K562 (cell line): Measurements from ENCODE around the gene CSNK1D. TPM values are rescaled to one million over a fixed set of nuclear protein-coding genes. Genes with fewer than 3 reads are reported as not detected.

ENCODE experiments used
- ATAC-seq: fragments of 200-7000 bp; cut with Tn5 transposase; 3 replicates; pipeline ENCODE4 v1.9.1; 2020; ENCODE audit warnings: moderate library complexity
- BruUV-seq: library from RNA; stranded (reverse); fragments of 400-500 nt; replicated peaks from 2 replicates; lab custom pipeline; 2021; lab: Mats Ljungman, UMichigan
- CTCF ChIA-PET: fragments of 300-600 bp; formaldehyde crosslinking; extraction: SDS; loops from one replicate; lab custom pipeline; 2021; ENCODE audit warnings: low intra/inter-chr PET ratio; lab: Yijun Ruan, JAX
- POLR2A ChIA-PET: fragments of 300-600, 350-650 bp; sonication (Branson Sonifier 250); formaldehyde crosslinking; extraction: SDS; loops from one replicate; lab custom pipeline; 2021; ENCODE audit warnings: antibody characterized with exemption, inconsistent platforms; lab: Yijun Ruan, JAX
- DNase-seq, 4 experiments: peaks; one replicate each; pipeline versions ENCODE4 v3.0.0 to v3.0.0-alpha.2; 2011 to 2018; ENCODE audit warnings: low spot score in 3 of 4, mixed read lengths in 3 of 4; ENCODE audit errors: extremely low read depth in 1 of 4
- FAIRE-seq: peaks from 2 replicates; lab custom pipeline; 2011; peaks lifted over from hg19 to GRCh38; lab: Jason Lieb, UNC
- H2AFZ ChIP-seq: 2 replicates; pipeline ENCODE4 v1.6.0; 2011; ENCODE audit warnings: low read depth, low read length, control low read depth, inconsistent platforms
- H3K27ac ChIP-seq: fragments of 200-600 bp; 3 replicates; pipeline ENCODE4 v1.8.0; 2011; ENCODE audit warnings: low read depth, mild to moderate bottlenecking, control low read depth, inconsistent platforms, low read length, moderate library complexity, mixed read lengths; ENCODE audit errors: extremely low read depth
- H3K27me3 ChIP-seq, 2 experiments: fragments of 300-600 bp in 1 of 2; 2 replicates in 1 of 2; 3 replicates in 1 of 2; pipeline versions ENCODE4 v1.6.0 to v1.8.0; 2011; ENCODE audit warnings: inconsistent platforms in 2 of 2, low read length in 2 of 2, mild to moderate bottlenecking in 1 of 2, mixed read lengths in 1 of 2, moderate library complexity in 1 of 2; ENCODE audit not compliant: control insufficient read depth in 2 of 2, insufficient read depth in 2 of 2
- H3K36me3 ChIP-seq: fragments of 300-600 bp; 3 replicates; pipeline ENCODE4 v1.8.0; 2011; ENCODE audit warnings: mild to moderate bottlenecking, low read length, inconsistent platforms; ENCODE audit not compliant: control insufficient read depth, insufficient read depth
- H3K4me1 ChIP-seq, 2 experiments: fragments of 200-600 bp in 1 of 2; replicated peaks in 1 of 2; 2 replicates in 1 of 2; 3 replicates in 1 of 2; pipeline versions ENCODE4 v1.5.1 to v1.8.0; 2011; ENCODE audit warnings: inconsistent platforms in 2 of 2, low read length in 2 of 2, mild to moderate bottlenecking in 1 of 2, mixed read lengths in 1 of 2, moderate library complexity in 1 of 2; ENCODE audit not compliant: control insufficient read depth in 2 of 2, insufficient read depth in 2 of 2
- H3K4me2 ChIP-seq: 2 replicates; pipeline ENCODE4 v1.6.1; 2011; ENCODE audit warnings: low read length, control low read depth, inconsistent platforms, mixed read lengths; ENCODE audit not compliant: insufficient read depth
- H3K4me3 ChIP-seq: fragments of 200-600 bp; sonication (generic), shearing (Covaris generic); 2 replicates; pipeline ENCODE4 v1.5.1; 2016; ENCODE audit warnings: control low read depth, inconsistent platforms
- H3K79me2 ChIP-seq: fragments of 200-600 bp; 3 replicates; pipeline ENCODE4 v1.8.0; 2011; ENCODE audit warnings: low read length, inconsistent platforms; ENCODE audit not compliant: control insufficient read depth, insufficient read depth
- H3K9ac ChIP-seq, 2 experiments: 2 replicates each; pipeline versions ENCODE4 v1.6.0 to v1.6.1; 2011; ENCODE audit warnings: low read depth in 2 of 2, low read length in 2 of 2, control low read depth in 1 of 2, inconsistent platforms in 1 of 2, mild to moderate bottlenecking in 1 of 2, mixed read lengths in 1 of 2; ENCODE audit not compliant: insufficient read depth in 1 of 2
- H3K9me1 ChIP-seq: one replicate; pipeline ENCODE4 v1.6.0; 2011; ENCODE audit warnings: inconsistent platforms, mild to moderate bottlenecking, low read length, moderate library complexity; ENCODE audit not compliant: control insufficient read depth, insufficient read depth
- H3K9me3 ChIP-seq: replicated peaks from 2 replicates; pipeline ENCODE4 v1.5.1; 2011; ENCODE audit warnings: low read depth, low read length, inconsistent platforms; ENCODE audit not compliant: control insufficient read depth, insufficient read depth
- H4K20me1 ChIP-seq: replicated peaks from 2 replicates; pipeline ENCODE4 v1.6.1; 2011; ENCODE audit warnings: low read length, inconsistent platforms, mixed read lengths; ENCODE audit not compliant: control insufficient read depth, insufficient read depth
- BCL6 ChIP-seq: fragments of 250-450 bp; sonication (Bioruptor Pico); IDR thresholded peaks from 2 replicates; pipeline ENCODE4 v1.4.0; 2020
- CCNT2 ChIP-seq: IDR thresholded peaks from 2 replicates; pipeline ENCODE4 v1.6.1; 2011; ENCODE audit warnings: borderline replicate concordance, low read depth, mild to moderate bottlenecking, moderate library complexity, mixed read lengths, low read length; ENCODE audit not compliant: insufficient read length; ENCODE audit errors: extremely low read depth
- EGR1 ChIP-seq: fragments of 450-650 bp; conservative IDR thresholded peaks from 2 replicates; pipeline ENCODE4 v1.6.1; 2017; ENCODE audit warnings: mild to moderate bottlenecking
- ERF ChIP-seq: fragments of 450-650 bp; formaldehyde crosslinking; IDR thresholded peaks from 2 replicates; pipeline ENCODE4 v1.4.0; 2020; ENCODE audit warnings: mild to moderate bottlenecking, mixed read lengths
- KDM5B ChIP-seq: fragments of 200-600 bp; sonication (generic); IDR thresholded peaks from 2 replicates; pipeline ENCODE4 v1.6.1; 2012; ENCODE audit warnings: low read depth, mild to moderate bottlenecking, moderate library complexity, low read length, control low read depth, inconsistent platforms; ENCODE audit not compliant: insufficient replicate concordance
- NR4A1 ChIP-seq, 2 experiments: fragments of 250-450 bp in 1 of 2; fragments of 450-650 bp in 1 of 2; sonication (Bioruptor Pico) in 1 of 2; IDR thresholded peaks; 2 replicates each; pipeline versions ENCODE4 v1.4.0 to v1.6.1; 2016 to 2020; ENCODE audit warnings: mild to moderate bottlenecking in 2 of 2, missing compliant biosample characterization in 1 of 2, missing genetic modification characterization in 1 of 2, moderate library complexity in 1 of 2
- PRPF4 ChIP-seq: fragments of 200-400 bp; formaldehyde crosslinking; IDR thresholded peaks from one replicate; pipeline ENCODE4 v1.6.1; 2017; ENCODE audit warnings: low read length, low read depth, mild to moderate bottlenecking; ENCODE audit not compliant: insufficient read depth, poor library complexity, severe bottlenecking
- TEAD1 ChIP-seq, 2 experiments: fragments of 450-650 bp in 1 of 2; sonication (generic) in 1 of 2; formaldehyde crosslinking; IDR thresholded peaks; 2 replicates each; pipeline versions ENCODE4 v1.4.0 to v1.8.0; 2020 to 2022; ENCODE audit warnings: mild to moderate bottlenecking in 2 of 2, missing genetic modification reagents in 1 of 2
- WHSC1 ChIP-seq: IDR thresholded peaks from one replicate; pipeline ENCODE4 v1.6.1; 2012; ENCODE audit warnings: low read length, control low read depth, inconsistent platforms
- ZBTB11 ChIP-seq, 3 experiments: fragments of 200-800 bp in 1 of 3; fragments of 250-450 bp in 1 of 3; fragments of 450-650 bp in 1 of 3; sonication (Bioruptor Pico) in 1 of 3; sonication (Bioruptor generic) in 1 of 3; formaldehyde crosslinking in 1 of 3; IDR thresholded peaks; 2 replicates each; pipeline versions ENCODE4 v1.6.1 to v1.8.0; 2016 to 2022; ENCODE audit warnings: mild to moderate bottlenecking in 2 of 3, missing genetic modification characterization in 2 of 3, missing compliant biosample characterization in 1 of 3, moderate library complexity in 1 of 3
- ZNF12 ChIP-seq: sonication (generic); formaldehyde crosslinking; IDR thresholded peaks from 2 replicates; pipeline ENCODE4 v1.4.0; 2020; ENCODE audit warnings: mild to moderate bottlenecking, missing genetic modification reagents
- ZNF511 ChIP-seq: sonication (generic); formaldehyde crosslinking; IDR thresholded peaks from 2 replicates; pipeline ENCODE4 v1.8.0; 2022; ENCODE audit warnings: mild to moderate bottlenecking, missing genetic modification reagents
- WGBS: fragments of 100-300 bp; shearing (Covaris generic); methylation state at CpG from one replicate; pipeline ENCODE4 v1.1.6; 2016; ENCODE audit warnings: low coverage, mixed read lengths; ENCODE audit not compliant: insufficient coverage; ENCODE audit errors: missing lambda C conversion rate; 5-methylcytosine and 5-hydroxymethylcytosine counted together
- in situ Hi-C: fragments of 300-500 bp; cut with MboI; formaldehyde crosslinking; loops from 4 replicates; pipeline ENCODE4 v1.15.0; 2018; ENCODE audit warnings: inconsistent platforms, mixed read lengths
- intact Hi-C: fragments of 100-400 bp; cut with micrococcal nuclease; formaldehyde crosslinking; loops from 2 replicates; pipeline ENCODE4 v1.14.2; 2022
- polyA plus RNA-seq, 8 experiments: library from polyadenylated mRNA; depleted of rRNA in 4 of 8; stranded (reverse) in 5 of 8; unstranded in 3 of 8; fragments of >200 nt; fragmentation: Nextera tagmentation in 2 of 8; fragmentation: Illumina TruSeq in 1 of 8; extraction: Ambion mirVana in 2 of 8; extraction: Trizol in 1 of 8; gene quantifications; 2 replicates each; pipeline versions ENCODE4 v1.2.1 to v1.2.3, GENCODE V29; 2011 to 2014; ENCODE audit warnings: inconsistent platforms in 1 of 8, missing spikeins in 1 of 8
- total RNA-seq, 7 experiments: library from RNA; depleted of rRNA in 6 of 7; stranded (reverse); fragments of >200 nt in 6 of 7; fragmentation: Illumina TruSeq in 2 of 7; extraction: Trizol in 2 of 7; gene quantifications; 2 replicates each; pipeline versions ENCODE4 v1.2.1 to v1.2.3, GENCODE V29; 2011 to 2021; ENCODE audit warnings: low replicate concordance in 1 of 7
- TF ChIP-seq, protein P1 (sequence below): fragments of 200-800 bp; sonication (Bioruptor generic); IDR thresholded peaks from 2 replicates; pipeline ENCODE4 v1.6.1; 2017; ENCODE audit warnings: missing genetic modification characterization, missing compliant biosample characterization

Gene CSNK1D
- total and polyA plus RNA-seq, 9 of the 15 experiments (the other 6 are each of a cell fraction or from before 2014, with no cell fraction given), result 6.5 to 133 (median 41.3) TPM

DNA sequence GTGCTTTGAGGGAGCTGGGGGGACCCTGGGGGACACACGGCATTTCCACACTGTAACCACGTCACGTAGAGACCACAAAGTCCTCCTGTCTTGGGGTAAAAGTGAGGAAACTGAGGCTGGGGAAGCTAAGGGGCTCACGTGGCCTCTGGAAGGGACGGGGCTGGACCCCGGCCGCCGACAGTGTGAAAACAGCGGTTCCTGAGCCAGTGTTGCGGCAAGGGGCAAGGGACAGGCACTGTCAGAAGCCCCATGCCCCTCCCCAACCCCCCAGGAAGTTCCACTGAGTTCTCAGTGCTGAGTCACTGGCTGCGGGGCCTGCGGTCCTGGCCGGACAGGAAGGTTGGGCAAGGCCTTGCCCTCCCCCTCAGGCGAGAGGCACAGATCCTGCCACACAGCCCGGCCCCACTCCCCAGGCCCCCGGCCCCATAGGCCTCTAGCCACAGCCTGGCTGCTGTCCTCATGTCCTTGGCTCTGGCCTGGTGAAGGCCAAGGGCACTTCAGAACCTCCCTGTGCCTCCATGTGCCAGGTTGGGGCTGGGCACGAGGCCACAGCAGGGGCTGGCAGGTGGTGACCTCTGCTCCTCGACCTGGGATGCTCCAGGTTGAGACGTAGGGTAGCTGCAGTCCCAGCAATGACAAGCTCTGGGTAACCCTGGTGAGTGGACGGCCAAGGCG lies 55.8 kb downstream of the CSNK1D start (continued):
- no peak for TF ChIP-seq EGR1
- TF ChIP-seq, all 486 proteins: peak for 61

DNA sequence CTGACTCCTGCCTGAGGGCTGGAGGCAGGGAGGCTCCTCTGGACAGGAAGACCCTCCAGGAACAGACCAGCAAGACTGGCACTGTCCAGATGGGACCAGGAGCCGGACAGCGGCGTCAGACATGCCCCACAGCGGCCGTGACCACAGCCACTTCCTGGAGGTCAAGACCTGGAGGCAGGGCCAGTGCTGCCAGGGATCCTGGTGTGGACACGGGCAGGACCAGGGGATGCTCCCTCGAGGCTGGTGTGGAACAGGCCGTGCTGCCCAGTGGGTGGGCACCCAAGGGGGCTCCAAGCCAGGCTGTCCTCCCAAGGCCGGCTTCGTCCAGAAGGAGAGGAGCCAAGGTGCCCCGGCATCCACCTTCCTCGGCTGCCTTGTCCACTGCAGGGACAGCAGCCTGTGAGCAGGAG lies 56.4 kb downstream of the CSNK1D start:
- Histone ChIP-seq H3K9me1 (no peaks in the 10 kb centered on the region), H3K79me2 (peaks cover 14% of the 10 kb centered on the region; the same call in 2 of the 3 replicates), H4K20me1 (no peaks in the 10 kb centered on the region), H3K27me3 (no peaks in the 10 kb centered on the region), H3K4me1 (peaks cover 43 to 77% of the 10 kb centered on the region in 2 experiments), H3K9me3 (no peaks in the 10 kb centered on the region), H3K4me2 (peak overlapping the region; percentile 30; the same call in 1 of the 2 replicates), H3K27ac (peak overlapping the region; percentile 98), H3K36me3 (no peaks in the 10 kb centered on the region), H2AFZ (peak overlapping the region; percentile 90), H3K4me3 (no peak overlapping the region), H3K9ac (peak overlapping the region; percentile 78 to 92)
- CTCF ChIA-PET, result no interaction called here
- POLR2A ChIA-PET, result no interaction called here
- in situ Hi-C loops (no loop called here), intact Hi-C loops (no loop called here)
- WGBS, result 74% methylated on average over 12 of the region's 12 CpGs
- DNase-seq, result no peak
- ATAC-seq, result no peak
- BruUV-seq, result no TSS peak
- FAIRE-seq, result peak; percentile 35
- TF ChIP-seq PRPF4 (no peak), ERF (0 out of 2 replicates have a peak, but pooled peaks have one; percentile 54), CCNT2 (no peak), ZBTB11 (CRISPR knock-in tag; IDR thresholded peaks at IDR 0.05) (peak in 1 of 3 experiments; percentile 32; a peak in 1 of 6 replicates), BCL6 (no peak), ZNF12 (CRISPR knock-in tag) (no peak), WHSC1 (no peak), TEAD1 (CRISPR knock-in tag; IDR thresholded peaks at IDR 0.05) (no peak), ZNF511 (CRISPR knock-in tag) (no peak), NR4A1 (CRISPR knock-in tag; IDR thresholded peaks at IDR 0.05) (no peak; the same call in 1 of the 2 replicates), NR4A1 (tag; IDR thresholded peaks at IDR 0.05) (peak; percentile 34; the same call in 1 of the 2 replicates), KDM5B (no peak)
- TF ChIP-seq, protein P1, sequence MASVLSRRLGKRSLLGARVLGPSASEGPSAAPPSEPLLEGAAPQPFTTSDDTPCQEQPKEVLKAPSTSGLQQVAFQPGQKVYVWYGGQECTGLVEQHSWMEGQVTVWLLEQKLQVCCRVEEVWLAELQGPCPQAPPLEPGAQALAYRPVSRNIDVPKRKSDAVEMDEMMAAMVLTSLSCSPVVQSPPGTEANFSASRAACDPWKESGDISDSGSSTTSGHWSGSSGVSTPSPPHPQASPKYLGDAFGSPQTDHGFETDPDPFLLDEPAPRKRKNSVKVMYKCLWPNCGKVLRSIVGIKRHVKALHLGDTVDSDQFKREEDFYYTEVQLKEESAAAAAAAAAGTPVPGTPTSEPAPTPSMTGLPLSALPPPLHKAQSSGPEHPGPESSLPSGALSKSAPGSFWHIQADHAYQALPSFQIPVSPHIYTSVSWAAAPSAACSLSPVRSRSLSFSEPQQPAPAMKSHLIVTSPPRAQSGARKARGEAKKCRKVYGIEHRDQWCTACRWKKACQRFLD, result no peak
